Kidney tubule cell (primary cell): ENCODE data around the gene STX7.
A peak's percentile ranks its signal among the peaks of the same experiment; 100 is the strongest.

Experiments
- DNase-seq: peaks from one replicate; pipeline ENCODE4 v3.0.0-alpha.2; 2018; ENCODE audit warnings: low spot score

STX7 gene

DNA sequence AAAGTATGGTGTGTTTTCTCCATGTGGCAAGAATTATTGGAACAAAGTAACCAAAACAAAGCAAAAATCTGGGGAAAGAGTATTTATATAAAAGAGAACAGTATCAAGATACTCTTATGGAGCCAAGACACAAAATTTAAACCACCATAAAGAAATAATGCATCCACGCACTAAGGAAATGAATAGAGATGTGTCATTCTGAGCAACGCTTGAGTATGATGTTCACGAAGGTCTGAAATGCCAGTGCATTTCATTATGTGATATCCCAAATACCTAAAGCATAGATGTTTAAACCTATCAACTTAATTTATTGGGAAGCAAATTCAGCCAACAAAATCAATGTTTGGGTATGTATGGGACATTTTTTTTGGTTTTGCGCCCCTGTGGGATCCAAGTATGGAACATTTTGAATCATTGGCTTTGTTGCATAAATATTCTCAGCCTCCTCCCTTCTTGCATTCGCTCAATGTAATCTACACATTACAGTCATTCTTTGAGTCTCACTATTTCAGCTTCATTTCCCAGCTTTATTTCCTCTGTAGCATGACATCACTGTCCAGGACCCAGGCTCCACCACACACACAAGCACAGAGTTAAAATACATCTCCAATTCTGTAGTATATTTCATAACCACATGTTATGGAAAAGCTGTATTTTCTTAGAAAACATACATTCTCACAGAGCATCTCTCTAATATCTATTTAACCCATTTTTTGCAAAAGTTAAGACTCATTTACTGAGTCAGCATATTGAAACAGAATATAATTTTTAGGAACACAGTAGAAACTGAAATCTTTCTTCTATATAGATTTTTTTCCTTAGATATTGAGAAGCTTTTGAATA lies 100.0 kb downstream of the STX7 start:
- DNase-seq = no peak

- DNase-seq = no peak
These were observed 101.6 kb downstream of the STX7 start for GRCh38 chr6:132411296-132411695.

- DNase-seq = no peak
These were observed 102.1 kb downstream of the STX7 start for GRCh38 chr6:132410830-132411229.

DNA sequence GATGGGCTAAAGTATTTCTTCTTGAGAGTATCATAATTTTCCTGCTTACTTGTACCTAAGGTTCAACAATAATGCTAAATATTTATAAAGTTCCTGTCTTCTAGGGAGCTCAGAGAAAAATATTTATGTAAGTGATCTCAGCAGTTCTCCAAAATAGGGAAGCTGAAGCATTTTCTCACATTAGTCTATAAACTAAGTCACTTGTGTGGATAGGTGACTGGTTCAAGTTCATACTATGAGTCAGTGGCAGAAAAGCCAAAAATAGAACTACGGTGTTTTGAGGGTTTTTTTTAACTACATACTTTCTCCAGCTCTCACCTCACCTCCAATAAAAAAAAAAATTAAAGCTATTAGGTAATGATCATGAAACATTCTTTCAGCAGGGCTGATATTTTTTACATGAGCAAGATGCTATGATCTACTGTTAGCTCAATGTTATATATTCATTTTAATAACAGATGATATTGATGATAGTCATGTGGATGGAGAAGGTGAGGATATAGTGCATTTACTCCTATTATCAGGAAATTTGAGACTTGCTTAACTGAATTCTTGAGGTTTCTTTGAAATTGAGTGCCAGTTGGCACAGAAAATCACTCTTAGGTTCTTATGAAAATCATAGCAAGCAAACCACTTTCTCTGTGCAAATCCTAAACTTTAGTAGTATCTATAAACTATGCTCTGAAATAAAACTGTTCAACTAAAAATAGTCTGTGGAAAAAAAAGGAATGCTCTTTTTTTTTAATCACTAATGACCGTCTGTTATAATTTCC lies 107.6 kb downstream of the STX7 start:
- DNase-seq = peak; percentile 74

DNA sequence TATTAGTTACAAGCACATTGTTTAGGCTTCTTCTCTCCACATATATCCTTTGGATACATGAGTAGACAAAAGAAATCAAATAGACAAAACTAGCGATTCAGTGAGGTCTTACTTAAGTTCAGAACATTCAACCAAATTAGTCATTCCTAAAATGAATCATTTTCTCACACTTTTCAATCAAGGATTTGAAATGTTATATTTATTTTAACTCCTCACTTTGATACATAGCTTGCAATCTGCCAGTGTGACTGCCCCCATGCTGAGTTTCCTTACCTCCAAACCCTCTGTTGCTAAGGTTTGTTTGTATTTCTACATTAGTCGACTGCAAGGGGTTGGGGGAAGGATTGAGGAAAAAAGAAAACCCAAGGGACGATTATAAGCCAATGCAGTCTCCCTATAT lies 108.2 kb downstream of the STX7 start:
- peak; percentile 65 for DNase-seq

DNA sequence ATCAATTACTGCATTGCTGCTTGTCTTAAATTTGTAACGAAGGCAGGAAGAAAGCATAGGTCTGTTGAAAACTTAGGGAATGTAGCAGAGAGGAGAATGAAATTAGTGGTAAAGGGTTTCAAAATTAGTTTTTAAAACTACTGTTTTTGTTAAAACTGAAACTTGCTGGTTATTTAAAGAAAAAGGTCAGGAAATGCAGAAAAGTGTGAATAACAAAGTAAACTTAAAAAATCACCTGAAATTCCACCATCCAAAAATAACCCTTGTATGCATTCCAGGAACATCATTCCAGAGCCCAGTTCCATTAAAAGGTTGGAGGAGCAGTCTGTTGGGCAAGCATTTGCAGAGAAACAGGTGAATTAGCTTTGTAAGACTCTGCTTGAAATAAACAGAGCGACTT lies 108.6 kb downstream of the STX7 start:
- no peak for DNase-seq

DNA sequence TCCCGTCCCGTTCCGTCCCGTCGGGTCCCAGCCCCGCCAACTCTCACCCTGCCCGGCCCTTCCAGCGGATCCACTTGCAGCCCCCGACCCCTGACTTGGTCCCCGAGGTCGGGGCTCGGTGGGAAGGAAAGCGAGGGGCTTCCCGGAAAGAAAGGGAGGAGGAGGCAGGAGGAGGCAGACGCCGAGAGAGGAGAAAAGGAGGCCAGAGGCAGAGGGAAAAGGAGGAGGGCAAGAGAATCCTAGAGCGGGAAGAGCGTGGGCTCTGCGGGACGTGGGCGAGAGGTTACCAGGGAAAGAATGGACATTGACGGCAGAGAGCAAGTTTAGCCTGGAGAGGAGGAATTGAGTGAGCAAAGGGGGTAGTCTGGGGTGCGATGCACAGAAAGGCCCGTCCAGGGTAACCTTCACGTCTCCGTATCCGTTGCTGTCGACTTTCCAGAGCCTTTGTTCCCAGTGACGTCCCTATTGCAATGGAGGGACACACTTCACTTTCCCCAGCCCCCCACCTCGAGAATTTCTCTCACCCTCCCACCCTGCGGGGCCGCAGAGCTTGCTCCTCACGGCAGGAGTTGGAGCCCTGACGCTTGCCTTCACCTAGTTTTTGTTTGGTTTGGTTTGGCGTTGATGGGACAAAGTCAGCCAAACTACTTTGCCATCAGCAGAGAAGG lies 111.2 kb downstream of the STX7 start:
- no peak for DNase-seq

DNA sequence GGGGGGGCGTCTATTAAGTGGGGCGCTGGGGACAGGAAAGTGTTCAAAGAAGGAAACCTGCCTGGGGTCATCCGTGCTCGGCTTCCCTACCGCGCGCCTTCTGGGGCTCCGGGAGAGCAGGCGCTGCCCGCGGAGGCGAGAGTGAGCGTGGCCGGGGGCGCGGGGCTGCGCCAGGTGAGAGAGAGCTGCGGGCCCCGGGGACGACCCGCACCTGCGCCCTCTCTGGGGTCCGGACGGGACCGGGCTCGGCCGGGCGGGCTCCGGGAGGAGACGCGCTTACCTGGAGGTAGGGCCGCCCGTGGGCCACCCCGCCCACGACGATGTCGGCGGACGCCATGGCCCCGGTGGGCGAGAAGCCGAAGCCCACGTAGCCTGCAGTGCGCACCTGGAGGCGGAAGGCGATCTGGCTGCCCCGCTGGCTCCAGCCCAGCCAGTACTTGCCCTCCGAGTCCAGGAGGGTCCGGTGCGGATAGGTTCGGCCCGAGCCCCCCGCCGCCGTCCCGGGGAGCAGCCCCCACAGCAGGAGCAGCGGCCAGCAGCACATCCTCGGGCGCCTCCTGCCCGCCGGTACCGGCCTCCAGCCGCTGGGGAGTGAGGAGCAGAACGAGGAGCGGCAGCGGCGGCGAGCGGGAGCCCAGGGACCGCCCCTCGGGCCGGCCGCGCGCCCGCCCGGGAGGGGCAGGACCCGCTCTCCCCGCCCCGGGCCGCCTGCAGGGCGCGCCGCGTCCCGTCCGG lies 111.9 kb downstream of the STX7 start, which contains the start of gene MOXD1:
Gene MOXD1 (minus strand): TSS at position 593 of the 735 bp plus-strand sequence. CDS start 49 bp downstream, at position 544.
- peak; percentile 70 for DNase-seq

- DNase-seq = no peak
These were observed 112.4 kb downstream of the STX7 start for GRCh38 chr6:132400555-132400882.

- peak; percentile 53 for DNase-seq
These were observed 113.4 kb downstream of the STX7 start for GRCh38 chr6:132399376-132400074.
